IPS-18a (cell line): Measurements from ENCODE around the gene CLDN4.
"Not testable (repeated sequence)": the region's sequence is repeated elsewhere in the genome, so short reads cannot be mapped to it uniquely, and the experiment has no call there.

ENCODE experiments used
- H3K27ac ChIP-seq: one replicate; pipeline ENCODE4 v1.5.1; 2013; ENCODE audit warnings: low read length
- H3K27me3 ChIP-seq: one replicate; pipeline ENCODE4 v1.6.1; 2013; ENCODE audit warnings: mild to moderate bottlenecking, low read length; ENCODE audit not compliant: control insufficient read depth, insufficient read depth
- H3K36me3 ChIP-seq: one replicate; pipeline ENCODE4 v1.6.1; 2013; ENCODE audit warnings: low read depth, low read length; ENCODE audit not compliant: control insufficient read depth
- H3K4me1 ChIP-seq: one replicate; pipeline ENCODE4 v1.6.1; 2013; ENCODE audit warnings: low read depth, low read length; ENCODE audit not compliant: control insufficient read depth
- H3K4me3 ChIP-seq: one replicate; pipeline ENCODE4 v1.5.1; 2013; ENCODE audit warnings: low read length
- H3K9ac ChIP-seq: one replicate; pipeline ENCODE4 v1.6.1; 2013; ENCODE audit warnings: mild to moderate bottlenecking, low read length, moderate library complexity
- H3K9me3 ChIP-seq: one replicate; pipeline ENCODE4 v1.6.1; 2013; ENCODE audit warnings: low read depth, low read length; ENCODE audit not compliant: control insufficient read depth

Gene CLDN4

GRCh38 chr7:73830681-73831583 lies at the start of gene CLDN4:
Gene CLDN4, plus strand, starts transcription at chr7:73830996. Its CDS starts 206 bp downstream, at chr7:73831202.
- H3K4me1 ChIP-seq, result peaks cover 58% of the 10 kb centered on the region
- H3K9me3 ChIP-seq, result no peaks in the 10 kb centered on the region
- no peaks in the 10 kb centered on the region for H3K36me3 ChIP-seq
- H3K27ac ChIP-seq, result peak within 1 kb of the TSS; percentile 42
- H3K9ac ChIP-seq, result peak within 1 kb of the TSS; percentile 15
- peak within 1 kb of the TSS; percentile 39 for H3K4me3 ChIP-seq
- H3K27me3 ChIP-seq, result no peaks in the 10 kb centered on the region

GRCh38 chr7:73786588-73786987 lies 44.2 kb upstream of the CLDN4 start:
- Histone ChIP-seq H3K9ac (no peak overlapping the region), H3K27me3 (no peaks in the 10 kb centered on the region), H3K36me3 (no peaks in the 10 kb centered on the region), H3K27ac (no peak overlapping the region), H3K4me3 (no peak overlapping the region), H3K9me3 (no peaks in the 10 kb centered on the region), H3K4me1 (no peaks in the 10 kb centered on the region)

GRCh38 chr7:73787786-73788048 lies 43.1 kb upstream of the CLDN4 start:
- not testable (repeated sequence) for H3K4me1 ChIP-seq, H3K9ac ChIP-seq, H3K27ac ChIP-seq, H3K4me3 ChIP-seq, H3K36me3 ChIP-seq, H3K9me3 ChIP-seq, H3K27me3 ChIP-seq

GRCh38 chr7:73789051-73789450 lies 41.7 kb upstream of the CLDN4 start:
- Histone ChIP-seq H3K27ac (no peak overlapping the region), H3K36me3 (no peaks in the 10 kb centered on the region), H3K4me1 (no peaks in the 10 kb centered on the region), H3K9ac (no peak overlapping the region), H3K27me3 (no peaks in the 10 kb centered on the region), H3K9me3 (no peaks in the 10 kb centered on the region), H3K4me3 (no peak overlapping the region)

- H3K4me3 ChIP-seq, result not testable (repeated sequence)
These were observed 39.6 kb upstream of the CLDN4 start for GRCh38 chr7:73791170-73791690.

GRCh38 chr7:73795188-73795587 lies 35.6 kb upstream of the CLDN4 start:
- not testable (repeated sequence) for H3K27me3 ChIP-seq, H3K27ac ChIP-seq, H3K36me3 ChIP-seq, H3K4me3 ChIP-seq, H3K9ac ChIP-seq, H3K9me3 ChIP-seq, H3K4me1 ChIP-seq

More at GRCh38 chr7:73791170-73791690, 39.6 kb upstream of the CLDN4 start:
- not testable (repeated sequence) for H3K27ac ChIP-seq, H3K9ac ChIP-seq, H3K27me3 ChIP-seq, H3K4me1 ChIP-seq, H3K36me3 ChIP-seq, H3K9me3 ChIP-seq

GRCh38 chr7:73796656-73797055 lies 34.1 kb upstream of the CLDN4 start:
- not testable (repeated sequence) for H3K9ac ChIP-seq, H3K27me3 ChIP-seq, H3K9me3 ChIP-seq, H3K27ac ChIP-seq, H3K4me1 ChIP-seq, H3K36me3 ChIP-seq, H3K4me3 ChIP-seq

- not testable (repeated sequence) for H3K4me3 ChIP-seq, H3K9me3 ChIP-seq, H3K27ac ChIP-seq, H3K9ac ChIP-seq, H3K4me1 ChIP-seq, H3K36me3 ChIP-seq, H3K27me3 ChIP-seq
These were observed 33.6 kb upstream of the CLDN4 start for GRCh38 chr7:73797176-73797575.

- no peaks in the 10 kb centered on the region for H3K36me3 ChIP-seq
These were observed 31.3 kb upstream of the CLDN4 start for GRCh38 chr7:73799282-73800141.

GRCh38 chr7:73801577-73801976 lies 29.2 kb upstream of the CLDN4 start:
- H3K27me3 ChIP-seq, result no peaks in the 10 kb centered on the region
- peaks cover 5% of the 10 kb centered on the region for H3K4me1 ChIP-seq
- H3K9ac ChIP-seq, result no peak overlapping the region
- no peak overlapping the region for H3K27ac ChIP-seq
- H3K4me3 ChIP-seq, result no peak overlapping the region
- no peaks in the 10 kb centered on the region for H3K36me3 ChIP-seq
- H3K9me3 ChIP-seq, result no peaks in the 10 kb centered on the region

More at GRCh38 chr7:73799282-73800141, 31.3 kb upstream of the CLDN4 start:
- H3K9ac ChIP-seq, result no peak overlapping the region
- no peak overlapping the region for H3K27ac ChIP-seq
- H3K9me3 ChIP-seq, result no peaks in the 10 kb centered on the region
- H3K4me3 ChIP-seq, result no peak overlapping the region
- H3K4me1 ChIP-seq, result peaks cover 5% of the 10 kb centered on the region
- H3K27me3 ChIP-seq, result no peaks in the 10 kb centered on the region

- Histone ChIP-seq H3K9me3 (no peaks in the 10 kb centered on the region), H3K27ac (no peak overlapping the region)
These were observed 28.3 kb upstream of the CLDN4 start for GRCh38 chr7:73802459-73802858.

More at GRCh38 chr7:73802459-73802858, 28.3 kb upstream of the CLDN4 start:
- Histone ChIP-seq H3K9ac (no peak overlapping the region), H3K27me3 (no peaks in the 10 kb centered on the region), H3K4me3 (no peak overlapping the region), H3K4me1 (peaks cover 5% of the 10 kb centered on the region), H3K36me3 (no peaks in the 10 kb centered on the region)
